Mucosa of descending colon (tissue), 3 donors: Measurements from ENCODE around the gene TM4SF5. TPM values are rescaled to one million over a fixed set of nuclear protein-coding genes. Genes with fewer than 3 reads are reported as not detected.

Experiments
- ATAC-seq: fragments of 200-7000 bp; cut with Tn5 transposase; one replicate; pipeline ENCODE4 v1.9.1; 2020; ENCODE audit warnings: mild to moderate bottlenecking, moderate library complexity
- DNase-seq, 3 donors: peaks; one replicate each; pipeline ENCODE4 v3.0.0-alpha.2; 2020
- H3K36me3 ChIP-seq: fragments of 200-600 bp; one replicate; pipeline ENCODE4 v1.8.0; 2021; ENCODE audit warnings: low read depth, mild to moderate bottlenecking
- H3K4me1 ChIP-seq: fragments of 200-600 bp; one replicate; pipeline ENCODE4 v1.8.0; 2021; ENCODE audit warnings: low read depth, mild to moderate bottlenecking
- H3K4me3 ChIP-seq: fragments of 200-600 bp; one replicate; pipeline ENCODE4 v1.8.0; 2021; ENCODE audit warnings: mild to moderate bottlenecking
- H3K9me3 ChIP-seq: fragments of 200-600 bp; one replicate; pipeline ENCODE4 v1.8.0; 2021; ENCODE audit warnings: mild to moderate bottlenecking
- CTCF ChIP-seq: fragments of 200-600 bp; IDR thresholded peaks from one replicate; pipeline ENCODE4 v1.8.0; 2022; ENCODE audit warnings: antibody characterized with exemption, mild to moderate bottlenecking
- intact Hi-C, 2 donors: fragments of 100-400 bp; cut with DNase I in 1 of 2; cut with micrococcal nuclease in 1 of 2; formaldehyde crosslinking; loops; one replicate each; pipeline versions ENCODE4 v1.11.0 to v1.11.1; 2022; cut with DNase I, micrococcal nuclease
- total RNA-seq, 3 donors: library from RNA; stranded (reverse); fragmentation: NEBNext Ultra II Directional in 2 of 3; extraction: Animal tissue kit (Norgen Biotek cat#: 25700) in 2 of 3; gene quantifications; one replicate each; pipeline versions ENCODE4 v1.2.1 to v1.2.4, GENCODE V29; 2021 to 2023
- donor health status: DM: no; HTN: no; CAD: no; lungs with moderate emphysema.
- donor health status: DM: no; HTN: no; CAD: no.
- donor health status: DM: no; HTN: yes; CAD: no.

The TM4SF5 gene
- total RNA-seq, 3 donors from 2014 or later, result 5.0 to 20.7 (median 12.5) TPM

- Histone ChIP-seq H3K4me3 (no peak overlapping the region), H3K9me3 (no peaks in the 10 kb centered on the region), H3K36me3 (no peaks in the 10 kb centered on the region), H3K4me1 (no peaks in the 10 kb centered on the region)
- intact Hi-C loops, result no loop called here
- ATAC-seq (no peak), DNase-seq (no peak)
- TF ChIP-seq CTCF, result no peak
Observed at GRCh38 chr17:4766201-4766600, 5.5 kb upstream of the TM4SF5 start.

- Histone ChIP-seq H3K4me3 (no peak overlapping the region), H3K4me1 (peaks cover 1% of the 10 kb centered on the region), H3K9me3 (no peaks in the 10 kb centered on the region), H3K36me3 (no peaks in the 10 kb centered on the region)
- no peak for TF ChIP-seq CTCF
- DNase-seq (no peak), ATAC-seq (no peak)
- intact Hi-C loops, result no loop called here
Observed at GRCh38 chr17:4766723-4767122, 5.0 kb upstream of the TM4SF5 start.

- ATAC-seq, result no peak
- H3K9me3 ChIP-seq, result no peaks in the 10 kb centered on the region
- intact Hi-C loops, result no loop called here
- no peak overlapping the region for H3K4me3 ChIP-seq
- no peak for TF ChIP-seq CTCF
- no peak for DNase-seq
- no peaks in the 10 kb centered on the region for H3K36me3 ChIP-seq
- H3K4me1 ChIP-seq, result peaks cover 11% of the 10 kb centered on the region
Observed at GRCh38 chr17:4768298-4768697, 3.4 kb upstream of the TM4SF5 start.

GRCh38 chr17:4769628-4770027, 2.1 kb upstream of the TM4SF5 start:
- intact Hi-C loops, result no loop called here

GRCh38 chr17:4772235-4772613, 538 bp downstream of the TM4SF5 start:
- intact Hi-C loops, result no loop called here
- ATAC-seq (peak; percentile 79), DNase-seq (peak in 2 of 3 donors; percentile 68 to 78)
- Histone ChIP-seq H3K4me3 (no peak overlapping the region), H3K9me3 (no peaks in the 10 kb centered on the region), H3K4me1 (peaks cover 11% of the 10 kb centered on the region), H3K36me3 (no peaks in the 10 kb centered on the region)
- no peak for TF ChIP-seq CTCF

More at GRCh38 chr17:4769628-4770027, 2.1 kb upstream of the TM4SF5 start:
- H3K4me1 ChIP-seq, result peaks cover 11% of the 10 kb centered on the region
- no peaks in the 10 kb centered on the region for H3K36me3 ChIP-seq
- no peak for DNase-seq
- TF ChIP-seq CTCF, result no peak
- H3K4me3 ChIP-seq, result no peak overlapping the region
- no peak for ATAC-seq
- no peaks in the 10 kb centered on the region for H3K9me3 ChIP-seq
